Body of pancreas (tissue), 4 donors: ENCODE results near the gene CEBPG. TPM values are rescaled to one million over a fixed set of nuclear protein-coding genes. Genes with fewer than 3 reads are reported as not detected.

Source experiments
- ATAC-seq: fragments of 150-250 bp; one replicate; pipeline ENCODE4 v1.9.1; 2016
- DNase-seq, 4 donors: peaks; one replicate each; pipeline ENCODE4 v3.0.0-alpha.2; 2019
- H3K27ac ChIP-seq, 4 donors: fragments of 200-600 bp; sonication (generic); 1 replicate in 3 of 4; 2 replicates in 1 of 4; pipeline versions ENCODE4 v1.5.1 to v1.6.1; 2016 to 2019; ENCODE audit warnings: mild to moderate bottlenecking in 1 of 4, mixed read lengths in 1 of 4, moderate library complexity in 1 of 4
- H3K27me3 ChIP-seq, 2 donors: fragments of 200-600 bp; sonication (generic); one replicate each; pipeline ENCODE4 v1.6.0; 2016; ENCODE audit warnings: mild to moderate bottlenecking in 1 of 2
- H3K36me3 ChIP-seq, 2 donors: fragments of 200-600 bp; sonication (generic); replicated peaks in 1 of 2; 2 replicates each; pipeline ENCODE4 v1.5.1; 2016; ENCODE audit warnings: low read depth in 2 of 2; ENCODE audit not compliant: insufficient read depth in 1 of 2
- H3K4me1 ChIP-seq: fragments of 200-600 bp; sonication (generic); one replicate; pipeline ENCODE4 v1.6.0; 2016
- H3K4me3 ChIP-seq, 2 donors: fragments of 200-600 bp; sonication (generic); 1 replicate in 1 of 2; 2 replicates in 1 of 2; pipeline ENCODE4 v1.5.1; 2016 to 2019
- H3K9me3 ChIP-seq, 3 donors: fragments of 200-600 bp; sonication (generic); 1 replicate in 2 of 3; 2 replicates in 1 of 3; pipeline ENCODE4 v1.5.1; 2016
- CTCF ChIP-seq, 7 experiments: fragments of 450-650 bp in 4 of 7; fragments of 200-600 bp in 3 of 7; sonication (generic) in 3 of 7; IDR thresholded peaks; one replicate each; pipeline ENCODE4 v1.5.1; 2016 to 2019; ENCODE audit warnings: antibody characterized with exemption in 7 of 7
- POLR2A ChIP-seq, 3 donors: fragments of 450-650 bp; IDR thresholded peaks; one replicate each; pipeline ENCODE4 v1.6.1; 2016; ENCODE audit warnings: antibody characterized with exemption in 3 of 3, mild to moderate bottlenecking in 2 of 3
- WGBS, 2 donors: methylation state at CpG; one replicate each; pipeline ENCODE4 v1.1.5; 2017; 5-methylcytosine and 5-hydroxymethylcytosine counted together
- intact Hi-C: fragments of 100-400 bp; cut with DNase I; formaldehyde crosslinking; loops from one replicate; pipeline ENCODE4 v1.15.1; 2023
- total RNA-seq, 2 donors: library from RNA; depleted of rRNA; stranded (reverse); fragments of >200 nt; gene quantifications; one replicate each; pipeline ENCODE4 v1.1.0, GENCODE V29; 2016

CEBPG gene
- total RNA-seq, 2 donors from 2014 or later, result 13.2 to 16.3 TPM

GRCh38 chr19:33329736-33330135 is 43.8 kb upstream of the CEBPG start:
- Histone ChIP-seq H3K36me3 (no peaks in the 10 kb centered on the region), H3K9me3 (peaks cover 0 to 11% (median 0%) of the 10 kb centered on the region in 3 donors), H3K4me1 (no peaks in the 10 kb centered on the region), H3K27me3 (no peaks in the 10 kb centered on the region), H3K27ac (no peak overlapping the region), H3K4me3 (no peak overlapping the region)
- DNase-seq (no peak), ATAC-seq (no peak)
- intact Hi-C loops, result no loop called here
- 71 to 73% methylated on average over 4 of the region's 4 CpGs for WGBS, 2 donors
- TF ChIP-seq POLR2A (IDR thresholded peaks at IDR 0.05), result no peak
- TF ChIP-seq CTCF (IDR thresholded peaks at IDR 0.05), result no peak

GRCh38 chr19:33332248-33332647 is 41.3 kb upstream of the CEBPG start:
- 66 to 89% methylated on average over 5 of the region's 5 CpGs for WGBS, 2 donors
- DNase-seq (peak in 1 of 4 donors; percentile 52), ATAC-seq (no peak)
- Histone ChIP-seq H3K27me3 (no peaks in the 10 kb centered on the region), H3K4me1 (no peaks in the 10 kb centered on the region), H3K36me3 (no peaks in the 10 kb centered on the region), H3K27ac (no peak overlapping the region), H3K4me3 (no peak overlapping the region), H3K9me3 (no peaks in the 10 kb centered on the region)
- intact Hi-C loops, result no loop called here
- no peak for TF ChIP-seq CTCF (IDR thresholded peaks at IDR 0.05)
- TF ChIP-seq POLR2A (IDR thresholded peaks at IDR 0.05), result no peak

- no peaks in the 10 kb centered on the region for H3K27me3 ChIP-seq
- no peak overlapping the region for H3K4me3 ChIP-seq
- 86 to 91% methylated on average over 4 of the region's 4 CpGs for WGBS, 2 donors
- DNase-seq, result no peak
- no peak overlapping the region for H3K27ac ChIP-seq
- H3K9me3 ChIP-seq, result no peaks in the 10 kb centered on the region
- H3K4me1 ChIP-seq, result no peaks in the 10 kb centered on the region
- H3K36me3 ChIP-seq, result no peaks in the 10 kb centered on the region
- no peak for TF ChIP-seq CTCF (IDR thresholded peaks at IDR 0.05)
- TF ChIP-seq POLR2A (IDR thresholded peaks at IDR 0.05), result no peak
- ATAC-seq, result no peak
- intact Hi-C loops, result no loop called here
These were observed 40.4 kb upstream of the CEBPG start for GRCh38 chr19:33333151-33333550.

- no peak for TF ChIP-seq POLR2A (IDR thresholded peaks at IDR 0.05)
- no peak for TF ChIP-seq CTCF (IDR thresholded peaks at IDR 0.05)
- DNase-seq (no peak), ATAC-seq (no peak)
- Histone ChIP-seq H3K27ac (no peak overlapping the region), H3K36me3 (no peaks in the 10 kb centered on the region), H3K27me3 (no peaks in the 10 kb centered on the region), H3K4me3 (no peak overlapping the region), H3K9me3 (no peaks in the 10 kb centered on the region), H3K4me1 (no peaks in the 10 kb centered on the region)
- WGBS, 2 donors, result 83 to 89% methylated on average over 3 of the region's 3 CpGs
- intact Hi-C loops, result no loop called here
These were observed 39.9 kb upstream of the CEBPG start for GRCh38 chr19:33333642-33334041.

- H3K9me3 ChIP-seq, result no peaks in the 10 kb centered on the region
- H3K27me3 ChIP-seq, result no peaks in the 10 kb centered on the region
- intact Hi-C loops, result no loop called here
- WGBS, 2 donors, result 90 to 95% methylated on average over 3 of the region's 3 CpGs
- H3K36me3 ChIP-seq, result no peaks in the 10 kb centered on the region
- DNase-seq (no peak), ATAC-seq (no peak)
- H3K27ac ChIP-seq, result no peak overlapping the region
- H3K4me1 ChIP-seq, result no peaks in the 10 kb centered on the region
- TF ChIP-seq CTCF (IDR thresholded peaks at IDR 0.05), result no peak
- no peak for TF ChIP-seq POLR2A (IDR thresholded peaks at IDR 0.05)
- H3K4me3 ChIP-seq, result no peak overlapping the region
These were observed 39.2 kb upstream of the CEBPG start for GRCh38 chr19:33334271-33334670.
